IPS-NIHi11 (cell line): ENCODE data around the gene CELF4.

ENCODE experiments used
- DNase-seq: peaks from one replicate; pipeline ENCODE4 v3.0.0; 2012; ENCODE audit warnings: mixed read lengths, low spot score

CELF4 gene

GRCh38 chr18:37277804-37278203 lies 287.8 kb downstream of the CELF4 start:
- DNase-seq: no peak

GRCh38 chr18:37276111-37276890 lies 289.3 kb downstream of the CELF4 start:
- no peak for DNase-seq

- DNase-seq: peak; percentile 72
These were observed 290.3 kb downstream of the CELF4 start for GRCh38 chr18:37275237-37275741.

GRCh38 chr18:37274309-37275236 lies 291.0 kb downstream of the CELF4 start:
- DNase-seq: no peak

- no peak for DNase-seq
These were observed 292.8 kb downstream of the CELF4 start for GRCh38 chr18:37272841-37273240.

- no peak for DNase-seq
These were observed 293.4 kb downstream of the CELF4 start for GRCh38 chr18:37272226-37272625.

- no peak for DNase-seq
These were observed 294.9 kb downstream of the CELF4 start for GRCh38 chr18:37270666-37271052.

GRCh38 chr18:37270038-37270665 lies 295.4 kb downstream of the CELF4 start:
- DNase-seq: peak; percentile 66

GRCh38 chr18:37266290-37266689 lies 299.3 kb downstream of the CELF4 start:
- DNase-seq: peak; percentile 73

- DNase-seq: no peak
These were observed 300.2 kb downstream of the CELF4 start for GRCh38 chr18:37265382-37265781.

- DNase-seq: no peak
These were observed 300.6 kb downstream of the CELF4 start for GRCh38 chr18:37264956-37265355.

GRCh38 chr18:37261988-37262387 lies 303.6 kb downstream of the CELF4 start:
- DNase-seq: no peak

- DNase-seq: no peak
These were observed 304.3 kb downstream of the CELF4 start for GRCh38 chr18:37261246-37261840.

GRCh38 chr18:37260367-37261093 lies 305.1 kb downstream of the CELF4 start:
- DNase-seq: no peak

- DNase-seq: no peak
These were observed 305.9 kb downstream of the CELF4 start for GRCh38 chr18:37259711-37260110.

GRCh38 chr18:37258819-37259218 lies 306.8 kb downstream of the CELF4 start:
- DNase-seq: no peak

- no peak for DNase-seq
These were observed 307.5 kb downstream of the CELF4 start for GRCh38 chr18:37258131-37258530.

- DNase-seq: no peak
These were observed 310.6 kb downstream of the CELF4 start for GRCh38 chr18:37254973-37255372.

GRCh38 chr18:37254236-37254754 lies 311.3 kb downstream of the CELF4 start:
- DNase-seq: peak; percentile 65

GRCh38 chr18:37253394-37254235 lies 312.0 kb downstream of the CELF4 start:
- DNase-seq: peak; percentile 98
